Astrocyte of the cerebellum (primary cell): ENCODE data around the gene ANO6.

Source experiments
- DNase-seq: peaks from one replicate; pipeline ENCODE4 v3.0.0-alpha.2; 2011; ENCODE audit warnings: low read depth
- H3K4me3 ChIP-seq: 2 replicates; pipeline ENCODE4 v1.5.1; 2011; ENCODE audit warnings: mild to moderate bottlenecking, low read depth, low read length, moderate library complexity
- in situ Hi-C: cut with HindIII; loops from 2 replicates; pipeline ENCODE4 v1.10.0; 2017; ENCODE audit warnings: low sequenced_read_pairs
- TF ChIP-seq, protein P1 (sequence below): IDR thresholded peaks from 2 replicates; pipeline ENCODE4 v1.5.1; 2012; ENCODE audit warnings: low read length, low read depth, moderate library complexity, mild to moderate bottlenecking; ENCODE audit errors: missing control alignments

ANO6 gene

GRCh38 chr12:45208604-45209487 lies 7.0 kb upstream of the ANO6 start:
- no peak for DNase-seq
- H3K4me3 ChIP-seq: no peak overlapping the region
- TF ChIP-seq, protein P1, sequence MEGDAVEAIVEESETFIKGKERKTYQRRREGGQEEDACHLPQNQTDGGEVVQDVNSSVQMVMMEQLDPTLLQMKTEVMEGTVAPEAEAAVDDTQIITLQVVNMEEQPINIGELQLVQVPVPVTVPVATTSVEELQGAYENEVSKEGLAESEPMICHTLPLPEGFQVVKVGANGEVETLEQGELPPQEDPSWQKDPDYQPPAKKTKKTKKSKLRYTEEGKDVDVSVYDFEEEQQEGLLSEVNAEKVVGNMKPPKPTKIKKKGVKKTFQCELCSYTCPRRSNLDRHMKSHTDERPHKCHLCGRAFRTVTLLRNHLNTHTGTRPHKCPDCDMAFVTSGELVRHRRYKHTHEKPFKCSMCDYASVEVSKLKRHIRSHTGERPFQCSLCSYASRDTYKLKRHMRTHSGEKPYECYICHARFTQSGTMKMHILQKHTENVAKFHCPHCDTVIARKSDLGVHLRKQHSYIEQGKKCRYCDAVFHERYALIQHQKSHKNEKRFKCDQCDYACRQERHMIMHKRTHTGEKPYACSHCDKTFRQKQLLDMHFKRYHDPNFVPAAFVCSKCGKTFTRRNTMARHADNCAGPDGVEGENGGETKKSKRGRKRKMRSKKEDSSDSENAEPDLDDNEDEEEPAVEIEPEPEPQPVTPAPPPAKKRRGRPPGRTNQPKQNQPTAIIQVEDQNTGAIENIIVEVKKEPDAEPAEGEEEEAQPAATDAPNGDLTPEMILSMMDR: no peak
- in situ Hi-C loops: no loop called here

- TF ChIP-seq, protein P1: no peak
- in situ Hi-C loops: no loop called here
- H3K4me3 ChIP-seq: no peak overlapping the region
- DNase-seq: no peak
Measured at GRCh38 chr12:45209784-45210183, 6.1 kb upstream of the ANO6 start.

GRCh38 chr12:45212064-45212463 lies 3.8 kb upstream of the ANO6 start:
- no peak for DNase-seq
- no peak overlapping the region for H3K4me3 ChIP-seq
- TF ChIP-seq, protein P1: no peak
- in situ Hi-C loops: no loop called here

- in situ Hi-C loops: no loop called here
- no peak for DNase-seq
- H3K4me3 ChIP-seq: no peak overlapping the region
- TF ChIP-seq, protein P1: no peak
Measured at GRCh38 chr12:45213107-45213506, 2.8 kb upstream of the ANO6 start.

DNA sequence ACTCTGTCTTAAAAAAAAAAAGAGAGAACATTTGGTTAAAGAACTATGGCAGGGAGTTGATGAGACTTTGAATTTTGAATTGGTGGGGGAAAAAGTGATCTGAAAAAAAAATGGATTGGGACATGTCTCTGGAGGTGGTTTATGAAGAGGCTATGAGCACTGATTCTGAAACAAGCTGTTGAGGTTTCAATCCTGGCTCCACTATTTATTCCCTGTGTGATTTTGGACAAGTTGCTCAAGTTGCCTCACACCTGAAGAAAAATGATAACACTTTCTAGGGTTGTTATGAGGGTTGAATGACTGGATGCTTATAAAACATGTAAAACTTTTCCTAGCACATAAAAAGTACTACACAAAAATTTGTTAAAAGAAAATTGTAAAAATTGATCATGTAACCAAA lies 1.8 kb upstream of the ANO6 start:
- no peak for DNase-seq
- TF ChIP-seq, protein P1: no peak
- H3K4me3 ChIP-seq: no peak overlapping the region
- in situ Hi-C loops: no loop called here

DNA sequence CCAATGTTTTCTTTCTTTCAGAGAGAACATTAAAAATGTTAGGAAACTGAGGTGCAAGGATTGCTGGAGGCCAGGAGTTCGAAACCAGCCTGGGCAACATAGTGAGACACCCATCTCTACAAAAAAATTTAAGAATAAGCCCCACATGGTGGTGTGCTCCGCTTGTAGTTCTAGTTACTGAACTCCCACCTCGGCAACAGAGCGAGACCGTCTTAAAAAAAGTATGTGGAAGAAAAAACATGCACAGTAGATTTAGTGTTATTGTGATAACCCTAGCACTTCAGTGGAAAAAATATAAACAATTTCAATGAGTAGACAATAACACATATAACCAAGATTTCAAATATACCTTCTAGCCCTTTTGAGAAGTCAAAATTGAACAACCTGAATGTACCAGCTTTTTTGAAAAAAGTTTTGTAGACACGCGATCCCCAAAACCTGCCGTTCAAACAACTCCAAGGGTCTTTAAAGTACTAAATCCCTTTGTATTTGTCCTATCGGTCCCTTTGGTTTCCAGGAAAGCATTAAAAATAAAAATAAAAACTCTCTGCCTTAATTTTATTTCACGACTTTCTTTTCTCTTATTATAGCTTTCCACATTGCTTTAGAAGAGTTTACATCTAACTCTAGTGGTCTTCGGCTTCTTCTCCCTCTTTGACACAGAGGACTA lies 1.0 kb upstream of the ANO6 start:
- DNase-seq: no peak

More for the DNA sequence above, 1.0 kb upstream of the ANO6 start:
- in situ Hi-C loops: no loop called here
- peak overlapping the region; percentile 66 for H3K4me3 ChIP-seq
- TF ChIP-seq, protein P1: peak; percentile 3
